Measurements from ENCODE around the gene SLC30A1. TPM values are rescaled to one million over a fixed set of nuclear protein-coding genes. Genes with fewer than 3 reads are reported as not detected.
"Not testable (repeated sequence)": the region's sequence is repeated elsewhere in the genome, so short reads cannot be mapped to it uniquely, and the experiment has no call there.

SLC30A1 gene, protein sequence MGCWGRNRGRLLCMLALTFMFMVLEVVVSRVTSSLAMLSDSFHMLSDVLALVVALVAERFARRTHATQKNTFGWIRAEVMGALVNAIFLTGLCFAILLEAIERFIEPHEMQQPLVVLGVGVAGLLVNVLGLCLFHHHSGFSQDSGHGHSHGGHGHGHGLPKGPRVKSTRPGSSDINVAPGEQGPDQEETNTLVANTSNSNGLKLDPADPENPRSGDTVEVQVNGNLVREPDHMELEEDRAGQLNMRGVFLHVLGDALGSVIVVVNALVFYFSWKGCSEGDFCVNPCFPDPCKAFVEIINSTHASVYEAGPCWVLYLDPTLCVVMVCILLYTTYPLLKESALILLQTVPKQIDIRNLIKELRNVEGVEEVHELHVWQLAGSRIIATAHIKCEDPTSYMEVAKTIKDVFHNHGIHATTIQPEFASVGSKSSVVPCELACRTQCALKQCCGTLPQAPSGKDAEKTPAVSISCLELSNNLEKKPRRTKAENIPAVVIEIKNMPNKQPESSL
- 28.1 TPM for total RNA-seq

DNA sequence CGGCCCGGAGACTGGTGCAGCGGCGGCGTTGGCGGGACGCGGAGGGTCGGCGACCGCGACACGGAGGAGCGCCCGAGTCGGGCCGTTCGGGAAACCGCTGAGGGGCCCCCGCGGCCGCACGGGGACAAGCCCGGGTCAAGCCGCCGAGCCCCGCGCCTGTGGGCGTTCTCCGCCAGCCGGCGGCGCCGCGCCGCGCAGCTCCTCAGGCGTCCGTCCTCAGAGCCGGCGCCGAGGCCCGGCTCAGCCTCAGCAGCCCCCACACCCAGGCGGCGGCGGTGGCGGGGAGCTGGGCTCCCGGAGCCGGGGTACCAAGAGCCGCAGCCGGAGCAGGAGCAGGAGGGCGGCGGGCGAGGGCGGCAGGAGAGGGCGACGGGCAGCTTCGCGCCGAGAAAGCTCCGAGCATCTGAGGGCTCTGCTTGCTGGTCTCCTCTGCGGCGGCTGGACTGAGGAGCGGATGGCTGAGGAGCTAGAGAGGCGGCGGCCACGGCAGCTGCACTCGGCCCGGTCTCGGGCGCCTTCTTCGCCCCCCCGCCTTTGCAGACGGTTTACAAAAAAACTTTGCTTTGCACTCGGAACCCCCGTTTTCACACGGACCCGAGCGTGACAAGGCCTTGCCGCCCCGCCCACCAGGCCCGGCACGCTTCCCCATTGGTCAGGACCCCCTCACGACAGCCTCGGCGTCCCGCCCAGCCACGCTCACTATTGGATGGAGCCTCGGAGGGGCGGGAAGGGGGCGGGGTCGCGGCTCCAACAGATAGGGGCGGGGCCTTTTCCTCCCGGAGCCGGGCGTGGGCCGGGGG is at the start of gene SLC30A1:
TSS of gene SLC30A1 (minus strand) at position 522 of the 800 bp plus-strand sequence. CDS start 549 bp downstream, outside the sequence.
- peak; percentile 100 for DNase-seq (ENCODE audit: low spot score)

DNA sequence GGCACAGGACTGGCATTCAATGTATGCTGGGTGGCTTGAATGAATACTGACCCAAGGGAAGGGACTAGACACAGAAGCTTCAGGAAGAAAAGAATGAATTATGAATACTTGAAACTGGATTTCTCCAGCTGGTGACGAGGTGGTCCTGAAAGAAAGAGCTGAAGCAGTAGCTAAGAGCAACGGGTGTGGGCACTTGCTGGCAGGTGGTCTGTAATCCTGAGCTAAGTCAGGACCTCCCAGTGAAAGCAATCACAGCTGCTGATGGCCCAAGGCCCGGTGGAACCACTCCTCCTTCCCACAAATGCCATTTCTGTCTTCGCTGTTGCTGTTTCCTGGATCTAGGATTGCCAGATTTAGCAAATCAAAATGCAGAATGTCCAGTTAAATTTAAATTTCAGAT is 49.5 kb upstream of the SLC30A1 start:
- no peak for DNase-seq (ENCODE audit: low spot score)

DNA sequence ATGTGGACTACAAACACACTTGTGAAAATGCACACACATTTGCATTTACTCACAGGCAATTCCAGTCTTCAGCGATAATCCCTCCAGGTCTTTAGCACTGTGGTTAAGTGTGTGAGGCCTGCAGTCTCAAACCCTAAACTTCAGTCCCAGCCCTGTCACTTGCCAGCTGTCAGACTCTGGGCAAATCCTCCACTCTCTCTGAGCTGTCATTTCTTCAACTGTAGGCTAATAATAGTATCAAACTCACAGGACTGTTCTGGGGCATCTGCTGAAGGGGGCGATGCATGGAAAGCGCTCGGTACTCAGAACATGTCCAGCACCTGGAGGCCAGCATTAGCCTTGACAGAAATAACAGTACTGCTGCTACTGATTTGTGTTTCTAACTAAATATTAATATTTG is 48.3 kb upstream of the SLC30A1 start:
- no peak for DNase-seq (ENCODE audit: low spot score)

DNA sequence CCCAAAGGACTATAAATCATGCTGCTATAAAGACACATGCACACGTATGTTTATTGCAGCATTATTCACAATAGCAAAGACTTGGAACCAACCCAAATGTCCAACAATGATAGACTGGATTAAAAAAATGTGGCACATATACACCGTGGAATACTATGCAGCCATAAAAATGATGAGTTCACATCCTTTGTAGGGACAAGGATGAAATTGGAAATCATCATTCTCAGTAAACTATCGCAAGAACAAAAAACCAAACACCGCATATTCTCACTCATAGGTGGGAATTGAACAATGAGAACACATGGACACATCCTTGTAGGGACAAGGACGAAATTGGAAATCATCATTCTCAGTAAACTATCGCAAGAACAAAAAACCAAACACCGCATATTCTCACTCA is 46.9 kb upstream of the SLC30A1 start:
- DNase-seq (ENCODE audit: low spot score) = not testable (repeated sequence)

DNA sequence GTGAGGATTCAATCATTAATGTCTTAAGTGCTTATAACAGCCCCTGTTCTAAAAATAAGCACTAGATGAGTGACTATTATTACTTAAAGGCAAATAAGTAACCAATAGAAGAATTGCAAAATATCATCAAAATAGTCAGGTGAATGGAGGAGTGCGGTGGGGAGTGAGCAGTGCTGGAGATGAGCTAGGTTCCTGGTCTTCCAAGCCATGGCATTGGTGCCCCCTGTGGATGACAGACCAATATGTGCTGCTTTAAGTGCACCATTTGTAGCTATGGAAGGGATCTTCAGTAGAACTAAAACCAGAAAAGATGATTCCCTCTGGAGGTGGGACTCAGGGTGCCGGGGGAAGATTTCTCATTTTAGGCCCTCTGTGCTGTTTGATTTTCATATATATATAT is 46.1 kb upstream of the SLC30A1 start:
- DNase-seq (ENCODE audit: low spot score) = no peak

DNA sequence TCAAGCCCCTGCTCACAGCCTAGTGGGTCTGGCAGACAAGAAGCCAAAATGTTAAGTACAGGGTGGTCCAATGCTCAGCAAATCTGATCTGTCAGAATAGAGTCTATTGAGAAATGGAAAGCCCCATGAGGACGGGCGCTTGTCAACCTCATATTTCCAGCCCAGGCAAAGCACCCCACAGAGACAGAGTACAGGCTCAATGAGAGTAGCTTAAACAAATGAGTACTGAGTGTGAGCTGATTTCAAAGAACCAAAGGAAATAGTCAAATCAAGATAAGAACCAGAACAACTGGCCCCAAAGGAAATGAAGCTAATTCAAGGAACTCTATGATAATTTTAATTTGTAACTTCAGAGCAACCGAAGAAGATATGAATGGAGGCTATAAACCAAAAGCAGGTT is 44.6 kb upstream of the SLC30A1 start:
- no peak for DNase-seq (ENCODE audit: low spot score)

DNA sequence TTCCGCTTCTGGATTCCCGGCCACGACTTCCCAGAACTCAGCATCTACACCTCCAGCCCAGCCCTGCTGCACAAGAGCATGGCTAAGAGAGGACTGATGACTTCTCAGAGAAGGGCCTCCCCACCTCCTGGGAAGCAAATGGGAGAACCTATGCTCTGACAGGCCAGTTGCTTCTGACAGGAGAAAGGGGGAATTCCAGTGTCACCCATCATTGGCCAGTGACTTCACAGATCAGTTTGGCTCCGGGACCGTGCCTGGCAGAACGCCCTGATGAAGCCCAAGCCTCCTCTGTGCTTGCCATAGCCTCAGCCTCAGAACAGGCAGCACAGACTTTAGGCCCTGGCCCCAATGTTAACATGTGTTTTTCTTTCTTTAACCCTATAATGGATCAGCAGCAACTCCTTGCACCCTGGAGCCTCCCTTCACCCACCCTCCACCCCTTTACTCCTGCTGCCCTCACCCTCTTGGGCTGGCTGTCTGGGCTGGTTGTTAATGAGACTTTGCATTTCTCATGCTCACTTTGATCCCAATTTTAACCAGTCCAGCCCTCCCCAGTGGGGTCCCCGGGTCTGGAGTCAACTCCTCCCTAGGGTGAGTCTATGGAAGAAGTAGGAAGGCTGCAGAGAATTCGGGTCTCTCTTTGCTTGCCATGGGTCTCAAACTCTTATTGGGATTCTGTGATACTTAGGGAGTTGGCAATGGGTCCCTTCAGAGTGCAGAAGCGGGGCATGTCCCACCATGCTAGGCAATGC is 42.7 kb upstream of the SLC30A1 start:
- DNase-seq (ENCODE audit: low spot score) = no peak

DNA sequence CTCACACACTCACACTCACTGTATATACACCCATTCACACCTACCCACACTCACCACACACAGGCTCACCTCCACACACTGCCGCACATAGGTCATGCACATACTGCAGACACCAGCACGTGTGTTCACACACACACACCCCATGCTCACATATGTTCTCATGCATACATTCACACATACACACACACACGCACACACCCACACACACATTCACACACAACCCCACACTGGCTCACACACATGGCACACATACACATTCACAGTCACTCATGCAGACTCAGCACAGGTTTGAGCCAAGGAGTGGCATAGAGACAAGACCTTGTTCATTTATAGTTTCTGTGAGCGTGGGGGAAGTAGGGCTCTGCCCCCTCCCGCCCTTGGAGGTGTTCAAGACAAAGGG is 41.1 kb upstream of the SLC30A1 start:
- DNase-seq (ENCODE audit: low spot score) = no peak

DNA sequence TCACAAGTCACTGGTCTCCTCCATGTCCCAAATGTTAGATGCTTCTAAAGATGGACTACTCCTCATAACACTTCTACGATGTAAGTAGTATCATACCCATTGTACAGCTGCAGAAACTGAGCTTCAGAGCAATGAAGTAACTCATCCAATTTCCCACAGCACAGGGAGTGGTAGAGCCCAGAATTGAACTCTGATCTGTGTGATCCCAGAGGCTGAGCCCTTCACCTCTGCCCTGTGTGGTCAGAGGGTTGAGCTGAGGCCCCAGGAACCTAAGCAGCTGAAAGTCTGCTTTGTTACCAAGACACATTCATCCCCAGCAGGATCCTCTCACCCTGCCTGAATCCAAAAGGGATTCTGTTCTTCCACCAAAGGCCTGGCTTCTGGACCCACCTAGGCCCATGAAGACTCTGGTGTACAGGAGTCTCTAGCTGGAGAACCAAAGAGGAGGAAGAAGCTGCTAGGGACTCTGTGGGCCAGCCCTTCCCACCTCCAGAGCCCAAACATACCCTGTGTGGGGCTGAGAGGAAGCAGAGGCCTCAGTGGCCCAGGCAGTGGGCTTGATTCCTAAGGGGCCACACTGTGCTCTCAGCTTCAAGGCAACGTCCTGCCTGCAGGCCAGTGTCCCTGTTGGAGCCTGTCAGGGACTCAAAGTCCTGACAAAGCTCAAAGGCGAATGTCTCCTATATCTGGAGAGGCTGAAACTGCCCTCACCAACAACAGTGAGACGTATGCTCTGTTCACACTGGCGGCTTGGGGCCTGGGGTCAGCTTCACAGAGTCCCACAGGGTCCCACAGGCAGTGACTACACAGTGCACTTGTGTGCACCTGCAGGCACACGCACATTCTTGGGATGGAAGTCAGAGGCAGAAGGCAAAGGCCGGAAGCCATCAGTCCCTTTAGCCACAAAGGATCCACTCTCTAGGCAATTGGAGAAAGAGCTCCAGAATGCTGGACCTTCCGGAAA is 40.4 kb upstream of the SLC30A1 start:
- no peak for DNase-seq (ENCODE audit: low spot score)

DNA sequence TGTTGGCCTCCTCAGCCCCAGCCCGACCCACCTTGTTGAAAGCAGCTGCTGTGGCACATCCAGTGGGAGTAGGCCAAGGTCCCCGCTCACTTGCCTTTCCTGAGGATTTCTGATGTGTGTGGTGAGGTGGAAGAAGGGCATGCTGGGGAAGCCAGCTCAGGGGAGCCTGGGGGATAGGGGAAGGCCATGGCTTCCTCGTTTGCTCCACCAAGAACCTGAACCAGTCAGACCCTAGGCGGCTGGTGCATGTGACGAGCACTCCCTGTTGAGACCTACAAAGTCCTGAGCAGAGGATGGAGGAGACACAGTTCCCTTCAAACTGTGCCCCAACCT is 38.0 kb upstream of the SLC30A1 start:
- DNase-seq (ENCODE audit: low spot score) = no peak

DNA sequence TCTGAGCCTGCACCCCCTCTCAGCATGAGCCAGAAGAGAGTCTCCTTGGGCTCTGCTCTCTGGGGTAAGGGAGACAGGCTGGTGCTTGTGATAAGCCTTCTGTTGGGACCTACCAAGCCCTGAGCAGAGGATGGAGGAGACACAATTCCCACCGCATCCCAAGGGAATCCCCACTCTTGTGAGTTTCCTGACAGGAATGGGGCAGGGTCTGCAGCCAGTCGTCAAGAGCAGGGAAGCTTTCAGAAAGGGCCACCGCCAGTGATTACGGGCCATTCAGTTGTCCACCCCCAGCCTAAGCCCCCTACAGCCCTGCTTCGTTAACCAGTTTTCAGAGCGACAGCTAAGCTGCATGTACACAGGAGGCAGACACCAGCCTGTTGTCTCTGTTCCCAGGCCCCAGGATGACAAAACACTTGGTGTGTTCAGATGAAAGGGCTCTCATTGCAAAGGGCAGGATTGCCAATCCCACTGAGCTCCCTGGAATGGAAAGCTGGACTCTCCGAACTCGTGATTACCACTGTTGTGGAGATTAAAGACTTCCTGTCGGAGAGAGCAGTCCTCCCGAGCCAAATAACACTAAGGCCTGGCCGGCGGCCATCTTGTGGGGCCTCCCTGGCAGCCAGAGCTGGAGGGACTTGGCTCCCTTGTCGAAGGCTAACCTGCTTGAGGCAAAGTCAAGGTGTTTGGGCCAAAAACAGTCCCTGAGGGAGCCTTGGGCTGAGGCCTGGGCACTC is 37.4 kb upstream of the SLC30A1 start:
- no peak for DNase-seq (ENCODE audit: low spot score)

DNA sequence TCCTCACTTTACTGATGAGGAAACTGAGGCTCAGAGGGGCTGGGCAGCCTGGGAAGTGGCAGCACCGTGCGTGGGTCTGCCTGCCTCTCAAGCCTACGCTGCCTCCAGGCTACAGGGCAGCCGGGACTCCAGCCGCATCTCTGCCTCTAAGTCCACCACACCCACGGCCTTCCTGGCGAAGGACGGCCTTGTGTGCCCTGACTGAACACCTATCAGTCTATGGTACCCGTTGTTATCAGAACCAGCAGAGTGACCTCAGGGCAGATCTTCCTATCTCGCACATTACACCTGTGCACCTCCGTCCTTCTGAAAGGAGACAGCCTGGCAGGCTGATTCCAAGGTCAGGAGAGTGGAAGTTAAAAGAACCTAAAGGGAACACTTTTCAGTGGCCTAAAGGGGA is 35.7 kb upstream of the SLC30A1 start:
- no peak for DNase-seq (ENCODE audit: low spot score)

DNA sequence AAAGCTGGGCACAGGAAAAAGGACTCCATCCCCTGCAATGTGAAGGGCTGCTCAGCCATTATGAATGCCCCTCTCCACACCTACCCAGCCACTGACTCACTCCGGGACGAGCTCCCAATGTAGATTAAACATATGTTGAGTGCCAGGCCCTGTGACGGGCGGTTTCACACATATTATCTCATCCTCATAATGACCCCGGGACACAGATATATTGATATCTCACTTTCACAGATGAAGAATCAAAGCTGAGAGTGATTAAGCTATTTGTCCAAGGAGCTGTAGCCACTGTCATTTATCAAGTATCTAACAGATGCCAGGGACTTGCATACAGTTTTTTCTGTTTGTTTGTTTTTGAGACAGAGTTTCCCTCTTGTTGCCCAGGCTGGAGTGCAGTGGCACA is 35.0 kb upstream of the SLC30A1 start:
- DNase-seq (ENCODE audit: low spot score) = no peak

DNA sequence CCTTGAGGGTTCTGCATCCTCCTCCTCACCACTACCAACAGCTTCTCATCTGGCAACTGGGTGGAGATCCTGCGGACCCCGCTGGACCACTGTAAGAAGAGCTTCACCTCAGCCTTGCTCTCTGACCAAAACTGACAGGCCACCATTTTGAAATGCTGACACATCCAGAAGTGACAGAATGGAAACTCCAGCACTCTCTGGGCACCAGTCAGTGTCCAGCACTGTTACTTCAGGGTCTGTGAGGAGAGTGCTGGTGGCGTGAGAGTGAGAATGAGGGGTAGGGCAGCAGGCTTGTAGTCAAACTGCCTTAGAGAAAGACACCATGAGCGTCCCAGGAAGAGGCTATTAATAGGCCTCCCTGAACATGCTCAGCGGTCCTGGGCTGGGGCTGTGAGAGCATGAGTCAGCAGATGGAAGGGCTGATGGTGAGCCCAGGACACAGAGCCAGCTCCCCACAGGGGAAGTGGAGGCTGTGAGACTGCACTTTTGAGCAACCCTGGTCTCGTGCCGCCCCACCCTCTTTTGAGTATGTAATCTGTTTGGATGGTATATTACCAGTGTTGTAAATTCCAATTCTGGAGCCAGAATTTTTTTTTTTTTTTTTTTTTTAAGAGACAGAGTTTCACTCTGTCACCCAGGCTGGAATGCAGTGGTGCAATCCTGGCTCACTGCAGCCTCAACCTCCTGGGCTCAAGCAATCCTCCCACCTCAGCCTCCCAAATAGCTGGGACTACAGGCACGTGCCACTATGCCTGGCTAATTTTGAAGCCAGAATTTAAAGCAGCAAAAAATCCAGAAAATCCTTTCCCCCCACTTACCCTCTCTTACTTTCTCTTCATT is 34.4 kb upstream of the SLC30A1 start:
- peak; percentile 72 for DNase-seq (ENCODE audit: low spot score)

DNA sequence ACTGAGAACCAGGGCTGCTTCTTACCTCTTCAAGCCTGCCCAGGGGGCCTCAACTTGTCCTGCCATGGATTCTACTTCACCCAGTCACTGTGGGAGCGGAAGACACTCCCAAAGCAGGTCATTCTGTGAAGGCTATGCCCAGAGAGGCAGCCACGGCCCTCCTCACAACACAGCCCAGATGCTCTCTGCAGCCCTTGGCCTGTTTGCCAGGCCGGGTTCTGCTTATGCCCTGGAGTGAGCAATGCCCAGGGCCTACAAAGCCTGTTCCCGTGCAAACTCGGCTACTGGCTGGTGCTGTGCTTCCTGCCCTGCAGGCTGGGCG is 33.8 kb upstream of the SLC30A1 start:
- no peak for DNase-seq (ENCODE audit: low spot score)

DNA sequence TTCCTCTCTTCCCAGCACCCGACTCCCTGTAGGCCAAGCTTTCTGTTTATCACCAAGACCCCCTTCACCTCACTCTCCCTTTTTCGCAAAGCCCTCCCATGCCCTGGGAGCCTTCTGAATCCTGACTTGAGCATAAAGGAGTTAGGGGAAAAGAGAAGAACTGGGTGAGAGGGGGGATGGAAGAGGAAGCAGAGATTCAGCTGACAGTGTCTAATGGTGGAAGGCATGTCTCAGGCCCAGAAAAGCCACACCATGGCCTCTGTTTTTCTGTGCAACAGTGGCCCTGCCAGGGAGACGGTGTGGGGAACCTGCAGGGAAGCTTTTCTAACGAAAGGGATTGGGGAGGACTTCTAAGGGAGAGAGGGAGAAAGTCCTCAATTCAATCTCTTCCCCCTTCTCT is 32.9 kb upstream of the SLC30A1 start:
- DNase-seq (ENCODE audit: low spot score) = no peak

DNA sequence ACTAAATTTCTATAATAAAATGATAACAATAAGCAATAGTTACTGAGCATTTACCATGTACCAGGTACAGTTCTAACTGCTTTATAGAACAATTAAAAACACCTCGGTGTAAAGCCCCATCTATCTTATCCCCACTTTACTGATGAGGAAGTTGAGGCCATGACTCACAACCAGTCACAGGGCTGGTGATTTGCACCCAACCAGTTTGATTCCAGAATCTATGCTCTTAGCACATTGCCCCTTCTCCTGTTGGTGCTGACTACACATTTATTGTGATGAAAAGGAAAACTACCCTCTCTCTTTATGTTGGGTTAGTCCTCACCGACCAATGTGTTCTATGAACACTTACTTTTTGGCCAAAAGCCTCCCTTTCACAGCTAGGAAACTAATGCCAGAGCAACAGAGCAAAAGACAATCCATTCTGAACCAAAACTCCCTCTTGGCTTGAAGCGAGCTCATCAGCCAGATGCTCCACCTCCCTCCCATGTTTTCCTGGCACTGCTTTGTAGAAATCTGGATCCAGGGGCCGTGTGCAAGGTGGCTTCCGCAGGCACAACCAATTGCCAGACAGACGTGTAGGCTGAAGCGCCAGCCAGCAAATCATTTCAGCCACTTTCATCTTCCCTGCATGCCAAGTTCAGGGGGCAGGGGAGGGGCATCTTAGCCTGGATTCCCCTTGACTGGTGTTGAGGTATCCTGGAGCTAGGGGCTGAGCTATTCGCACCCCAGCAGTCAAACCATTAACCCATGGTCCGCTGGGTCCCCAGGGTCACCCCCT is 32.0 kb upstream of the SLC30A1 start:
- no peak for DNase-seq (ENCODE audit: low spot score)

DNA sequence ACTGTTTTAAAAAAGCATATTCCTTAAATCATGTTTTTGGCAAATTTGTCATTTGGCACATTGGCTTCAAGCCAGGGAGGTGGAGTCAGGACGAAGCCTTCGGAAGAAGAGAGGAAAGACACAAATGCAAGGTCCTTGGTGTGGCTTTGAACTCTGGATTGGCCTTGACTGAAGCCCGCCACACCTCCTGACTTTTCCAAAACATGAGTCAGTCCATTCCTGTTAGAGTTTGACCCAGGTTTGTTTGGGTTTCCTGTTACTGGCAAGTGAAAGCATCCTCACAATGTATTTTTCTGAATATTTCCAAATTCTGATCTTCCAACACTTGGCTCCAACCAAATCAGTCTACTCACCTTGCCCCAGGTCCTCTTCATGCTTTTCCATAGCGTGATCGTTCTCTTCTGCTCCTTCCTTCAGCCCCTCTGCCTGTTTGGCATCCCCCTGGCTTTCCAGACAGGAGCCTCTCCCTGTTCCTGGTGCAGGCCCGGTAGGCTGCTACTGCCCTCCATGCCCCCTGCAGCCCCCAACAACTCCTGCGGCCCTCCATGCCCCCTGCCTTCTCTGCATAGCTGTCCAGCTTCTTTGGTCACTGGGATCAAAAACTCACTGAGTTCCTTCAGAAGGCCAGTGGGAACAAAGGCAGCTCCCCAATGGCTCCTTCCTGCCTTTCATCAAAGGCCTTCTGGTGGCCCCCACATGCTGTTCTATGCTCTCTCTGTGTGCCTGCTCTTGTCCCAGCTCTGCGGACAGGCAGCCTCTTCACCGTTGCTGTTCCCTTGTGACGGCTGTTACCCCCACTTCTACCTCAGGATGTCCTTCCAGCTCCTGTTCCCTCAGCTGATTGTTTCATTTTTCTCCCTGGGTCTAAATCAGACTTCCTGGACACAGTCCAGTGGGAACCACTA is 30.4 kb upstream of the SLC30A1 start:
- no peak for DNase-seq (ENCODE audit: low spot score)
